KMS-11 (cell line): ENCODE data around the gene IFI44.

Source experiments
- H2AFZ ChIP-seq: fragments of 200-600 bp; sonication (generic); 2 replicates; pipeline ENCODE4 v1.6.1; 2016; ENCODE audit warnings: antibody characterized with exemption, mixed run types, low read depth
- H3K27ac ChIP-seq: fragments of 200-600 bp; sonication (generic); 2 replicates; pipeline ENCODE4 v1.6.1; 2016; ENCODE audit warnings: mild to moderate bottlenecking, mixed run types
- H3K27me3 ChIP-seq: fragments of 200-600 bp; sonication (generic); 2 replicates; pipeline ENCODE4 v1.6.1; 2017; ENCODE audit warnings: mild to moderate bottlenecking, low read depth, mixed run types, moderate library complexity; ENCODE audit not compliant: insufficient read depth
- H3K36me3 ChIP-seq: fragments of 200-600 bp; sonication (generic); 2 replicates; pipeline ENCODE4 v1.6.1; 2017; ENCODE audit warnings: mild to moderate bottlenecking, mixed run types; ENCODE audit not compliant: insufficient read depth
- H3K4me1 ChIP-seq: fragments of 200-600 bp; sonication (generic); 2 replicates; pipeline ENCODE4 v1.6.1; 2016; ENCODE audit warnings: mild to moderate bottlenecking, low read depth, mixed run types; ENCODE audit not compliant: poor library complexity, severe bottlenecking
- H3K4me2 ChIP-seq: fragments of 200-600 bp; sonication (generic); 2 replicates; pipeline ENCODE4 v1.7.0; 2016; ENCODE audit warnings: mild to moderate bottlenecking, mixed run types
- H3K4me3 ChIP-seq: fragments of 200-600 bp; sonication (generic); IDR thresholded peaks from 2 replicates; pipeline ENCODE4 v1.6.1; 2017; ENCODE audit warnings: low read depth, low read length, mixed read lengths; ENCODE audit not compliant: insufficient read depth
- H3K79me2 ChIP-seq: fragments of 200-600 bp; sonication (generic); 2 replicates; pipeline ENCODE4 v1.6.1; 2016; ENCODE audit warnings: low read depth, mixed run types; ENCODE audit not compliant: insufficient read depth
- H3K9ac ChIP-seq: fragments of 200-600 bp; sonication (generic); 2 replicates; pipeline ENCODE4 v1.6.1; 2016; ENCODE audit warnings: mild to moderate bottlenecking, mixed run types
- H4K20me1 ChIP-seq: fragments of 200-600 bp; sonication (generic); 2 replicates; pipeline ENCODE4 v1.6.1; 2016; ENCODE audit warnings: mild to moderate bottlenecking, mixed run types; ENCODE audit not compliant: insufficient read depth
- CTCF ChIP-seq: fragments of 200-600 bp; sonication (generic); conservative IDR thresholded peaks from 2 replicates; pipeline ENCODE4 v1.6.1; 2017; ENCODE audit warnings: low read depth, mild to moderate bottlenecking, antibody characterized with exemption, low read length, moderate library complexity, mixed read lengths

IFI44 gene

DNA sequence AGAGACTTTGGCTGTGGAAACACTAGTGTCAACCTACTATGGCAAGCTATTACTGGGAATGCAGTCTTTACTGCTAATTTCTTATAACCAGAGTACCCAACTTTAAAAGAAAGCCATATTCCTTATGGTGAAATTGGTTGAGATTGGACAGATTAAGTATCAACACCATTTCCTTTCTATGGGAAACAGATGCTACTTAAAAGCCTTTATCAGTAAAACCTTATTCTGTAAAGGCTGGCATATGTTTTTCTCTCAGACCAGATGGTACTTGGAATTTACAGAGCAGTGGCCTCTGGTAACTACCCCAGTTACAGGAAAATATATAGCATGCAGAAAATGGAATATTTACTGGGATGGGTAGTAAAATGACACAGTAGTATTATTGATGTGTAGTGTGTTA is 18.8 kb downstream of the IFI44 start:
- H2AFZ ChIP-seq, result no peak overlapping the region
- H3K4me3 ChIP-seq, result no peak overlapping the region
- H3K4me2 ChIP-seq, result no peak overlapping the region
- TF ChIP-seq CTCF, result no peak
- H3K79me2 ChIP-seq, result no peaks in the 10 kb centered on the region
- no peaks in the 10 kb centered on the region for H3K27me3 ChIP-seq
- no peak overlapping the region for H3K27ac ChIP-seq
- H3K4me1 ChIP-seq, result no peaks in the 10 kb centered on the region
- H3K36me3 ChIP-seq, result no peaks in the 10 kb centered on the region
- H4K20me1 ChIP-seq, result no peaks in the 10 kb centered on the region
- no peak overlapping the region for H3K9ac ChIP-seq

- no peak overlapping the region for H3K9ac ChIP-seq
- H2AFZ ChIP-seq, result no peak overlapping the region
- TF ChIP-seq CTCF, result no peak
- no peak overlapping the region for H3K4me2 ChIP-seq
- no peaks in the 10 kb centered on the region for H3K79me2 ChIP-seq
- no peaks in the 10 kb centered on the region for H4K20me1 ChIP-seq
- no peaks in the 10 kb centered on the region for H3K27me3 ChIP-seq
- H3K4me1 ChIP-seq, result no peaks in the 10 kb centered on the region
- no peak overlapping the region for H3K4me3 ChIP-seq
- H3K36me3 ChIP-seq, result no peaks in the 10 kb centered on the region
- H3K27ac ChIP-seq, result no peak overlapping the region
These were observed 22.8 kb downstream of the IFI44 start for GRCh38 chr1:78672428-78672827.

- Histone ChIP-seq H3K27ac (no peak overlapping the region), H2AFZ (no peak overlapping the region), H3K9ac (no peak overlapping the region), H3K36me3 (no peaks in the 10 kb centered on the region), H3K4me2 (no peak overlapping the region), H4K20me1 (no peaks in the 10 kb centered on the region), H3K79me2 (no peaks in the 10 kb centered on the region), H3K27me3 (no peaks in the 10 kb centered on the region), H3K4me1 (peaks cover 6% of the 10 kb centered on the region), H3K4me3 (no peak overlapping the region)
- TF ChIP-seq CTCF, result no peak
These were observed 23.5 kb downstream of the IFI44 start for GRCh38 chr1:78673120-78673519.

- no peaks in the 10 kb centered on the region for H4K20me1 ChIP-seq
- no peaks in the 10 kb centered on the region for H3K36me3 ChIP-seq
- H2AFZ ChIP-seq, result no peak overlapping the region
- H3K79me2 ChIP-seq, result no peaks in the 10 kb centered on the region
- H3K4me2 ChIP-seq, result no peak overlapping the region
- TF ChIP-seq CTCF, result peak; percentile 79
- H3K27me3 ChIP-seq, result no peaks in the 10 kb centered on the region
- H3K9ac ChIP-seq, result no peak overlapping the region
- H3K4me3 ChIP-seq, result no peak overlapping the region
- H3K27ac ChIP-seq, result no peak overlapping the region
- H3K4me1 ChIP-seq, result peaks cover 14% of the 10 kb centered on the region
These were observed 26.8 kb downstream of the IFI44 start for GRCh38 chr1:78676347-78676982.
